ENCODE data around the gene INPP5J.
"Not testable (repeated sequence)": the region's sequence is repeated elsewhere in the genome, so short reads cannot be mapped to it uniquely, and the experiment has no call there.

INPP5J gene

DNA sequence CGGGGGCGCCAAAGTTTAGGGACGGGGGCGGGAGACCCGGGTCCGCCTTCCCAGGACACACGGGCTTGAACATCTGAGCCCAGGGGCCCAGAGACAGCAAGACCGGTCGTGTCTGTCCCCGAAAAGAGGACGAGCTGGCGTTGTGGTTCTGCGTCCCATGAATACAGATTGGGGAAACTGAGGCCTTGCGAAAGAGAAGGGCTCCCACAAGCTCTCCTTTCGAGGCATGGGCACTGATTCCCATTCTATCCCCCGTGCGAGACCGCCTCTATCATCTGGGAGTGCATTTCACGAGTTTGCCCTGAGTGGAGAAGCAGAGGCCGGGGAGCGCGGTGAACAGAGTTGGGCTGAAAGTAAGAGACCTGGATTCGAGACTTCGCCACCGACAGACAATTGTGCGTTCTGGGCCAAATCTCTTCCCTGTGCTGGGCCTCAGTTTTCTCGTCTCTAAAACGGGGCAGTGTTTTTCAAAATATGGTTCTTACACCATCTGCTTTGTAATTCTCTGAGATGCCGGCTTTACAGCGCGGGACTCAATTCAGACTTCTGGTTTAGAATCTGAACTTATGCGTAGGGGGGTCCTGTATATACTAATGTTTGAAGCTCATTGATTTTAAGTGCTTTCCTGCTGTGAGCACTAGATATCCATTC is 37.7 kb downstream of the INPP5J start:
- H3K4me3 ChIP-seq (ENCODE audit: low read depth, low read length), result peak overlapping the region; percentile 81
- no peak for TF ChIP-seq CTCF (IDR thresholded peaks at IDR 0.05; ENCODE audit: low read depth, low read length)

GRCh38 chr22:31161386-31161785 is 38.6 kb downstream of the INPP5J start:
- H3K4me3 ChIP-seq (ENCODE audit: low read depth, low read length), result peak overlapping the region; percentile 81
- no peak for TF ChIP-seq CTCF (IDR thresholded peaks at IDR 0.05; ENCODE audit: low read depth, low read length)

DNA sequence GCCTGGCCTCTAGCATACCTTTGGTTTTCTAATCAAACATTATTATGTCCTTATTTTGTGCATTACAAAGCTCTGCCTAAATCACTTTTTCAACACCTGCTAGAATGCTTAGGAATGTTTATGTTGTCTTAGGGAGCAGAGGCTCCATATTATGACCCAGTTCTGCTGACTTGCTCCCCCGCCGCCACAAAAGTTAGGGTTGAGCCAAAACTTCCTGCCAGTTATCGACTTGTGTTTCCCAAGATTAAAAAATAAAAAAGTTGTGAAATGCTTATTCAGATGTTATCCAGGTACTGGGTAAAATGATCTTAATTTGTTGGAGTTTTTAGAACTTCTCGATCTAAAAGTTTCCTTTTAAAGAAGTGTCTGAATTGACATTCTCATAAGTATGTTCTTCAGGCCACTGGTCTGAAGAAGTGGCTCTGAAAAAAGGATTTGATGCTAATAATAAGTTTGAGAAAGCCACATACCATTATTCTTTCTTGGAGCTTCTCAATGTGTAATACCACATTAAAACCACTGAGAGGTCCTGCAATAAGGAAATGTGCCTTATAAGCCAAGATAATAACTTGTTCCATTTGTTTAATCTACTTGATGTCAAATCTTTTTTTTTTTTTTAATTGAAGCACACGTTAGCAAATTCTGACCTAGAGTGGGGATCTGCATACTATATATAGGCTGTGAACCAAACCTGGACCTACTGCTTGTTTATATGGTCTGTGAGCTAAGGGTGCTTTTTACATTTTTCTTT is 39.4 kb downstream of the INPP5J start:
- no peak for TF ChIP-seq CTCF (IDR thresholded peaks at IDR 0.05; ENCODE audit: low read depth, low read length)
- no peak overlapping the region; the same call in 1 of the 2 replicates for H3K4me3 ChIP-seq (ENCODE audit: low read depth, low read length)

DNA sequence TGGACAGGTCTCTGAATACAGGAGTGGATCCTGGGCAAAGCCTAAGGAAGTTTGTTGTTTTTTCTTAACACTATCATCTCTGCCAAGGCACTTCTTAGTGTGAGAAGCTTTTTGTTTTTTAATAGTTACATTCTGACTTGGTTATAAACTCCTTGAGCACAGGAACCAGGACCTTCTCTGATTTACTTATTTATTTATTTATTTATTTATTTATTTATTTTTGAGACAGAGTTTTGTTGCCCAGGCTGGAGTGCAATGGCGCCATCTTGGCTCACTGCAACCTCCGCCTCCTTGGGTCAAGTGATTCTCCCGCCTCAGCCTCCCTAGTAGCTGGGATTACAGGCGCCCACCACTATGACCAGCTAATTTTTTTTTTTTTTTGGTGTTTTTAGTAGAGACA is 48.2 kb downstream of the INPP5J start:
- TF ChIP-seq CTCF (IDR thresholded peaks at IDR 0.05; ENCODE audit: low read depth, low read length), result no peak
- no peak overlapping the region for H3K4me3 ChIP-seq (ENCODE audit: low read depth, low read length)

GRCh38 chr22:31171734-31172133 is 49.0 kb downstream of the INPP5J start:
- H3K4me3 ChIP-seq (ENCODE audit: low read depth, low read length), result not testable (repeated sequence)

DNA sequence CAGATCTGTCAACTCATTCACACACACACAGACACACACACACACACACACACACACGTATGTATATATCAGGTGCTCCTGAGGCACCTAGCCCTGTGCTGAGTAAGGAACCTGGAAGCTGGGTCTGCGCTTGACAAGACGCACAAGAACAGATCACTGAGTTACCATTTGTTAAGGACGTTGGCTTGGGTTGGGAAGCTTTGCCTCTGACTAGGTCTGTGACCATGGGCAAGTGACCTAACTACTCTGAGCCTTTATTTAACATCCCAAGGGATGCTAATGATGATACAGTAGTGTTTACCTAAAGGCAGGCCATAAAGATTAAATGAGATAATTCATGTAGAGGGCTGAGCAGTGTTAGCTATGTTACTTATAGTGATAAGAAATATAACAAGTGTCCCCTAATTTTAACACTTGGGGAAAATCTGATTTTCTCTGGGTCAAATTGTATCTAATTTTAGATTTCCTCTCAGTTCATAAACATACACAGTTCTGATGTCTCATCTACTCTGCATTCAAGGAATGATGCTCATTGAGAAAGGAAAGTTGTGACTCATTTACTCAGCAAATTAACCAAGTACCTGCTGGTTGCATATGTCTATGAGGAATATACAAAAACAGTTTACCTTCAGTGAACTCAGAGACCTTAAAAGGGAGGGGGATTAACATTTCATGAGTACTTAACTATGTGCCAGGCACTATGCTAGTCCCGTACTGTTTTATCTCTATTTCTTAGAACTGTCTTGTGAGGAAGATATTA is 50.8 kb downstream of the INPP5J start:
- no peak for TF ChIP-seq CTCF (IDR thresholded peaks at IDR 0.05; ENCODE audit: low read depth, low read length)
- H3K4me3 ChIP-seq (ENCODE audit: low read depth, low read length), result peak overlapping the region; percentile 27; the same call in 1 of the 2 replicates

- H3K4me3 ChIP-seq (ENCODE audit: low read depth, low read length), result no peak overlapping the region
- TF ChIP-seq CTCF (IDR thresholded peaks at IDR 0.05; ENCODE audit: low read depth, low read length), result no peak
These were observed 54.2 kb downstream of the INPP5J start for GRCh38 chr22:31176923-31177322.
